ENCODE data around the gene CRIP3.
"Not testable (repeated sequence)": the region's sequence is repeated elsewhere in the genome, so short reads cannot be mapped to it uniquely, and the experiment has no call there.

The CRIP3 gene

GRCh38 chr6:43308101-43308989, at the start of gene CRIP3:
TSS of gene CRIP3 (minus strand) at chr6:43308826. CDS start at chr6:43308792, 34 bp downstream.
- H3K4me3 ChIP-seq: peak within 1 kb of the TSS; percentile 67
- H3K36me3 ChIP-seq: no peaks in the 10 kb centered on the region
- H3K27me3 ChIP-seq: no peaks in the 10 kb centered on the region
- peak within 1 kb of the TSS; percentile 96 for H3K4me2 ChIP-seq
- peaks cover 12% of the 10 kb centered on the region; the same call in 1 of the 2 replicates for H4K20me1 ChIP-seq
- no peaks in the 10 kb centered on the region for H3K9me3 ChIP-seq
- peaks cover 36% of the 10 kb centered on the region for H3K4me1 ChIP-seq
- H3K9ac ChIP-seq: peak within 1 kb of the TSS; percentile 28
- H3K27ac ChIP-seq: no peak within 1 kb of the TSS; the same call in 1 of the 2 replicates
- no peak for TF ChIP-seq Cebpa-rat (IDR thresholded peaks at IDR 0.05)

DNA sequence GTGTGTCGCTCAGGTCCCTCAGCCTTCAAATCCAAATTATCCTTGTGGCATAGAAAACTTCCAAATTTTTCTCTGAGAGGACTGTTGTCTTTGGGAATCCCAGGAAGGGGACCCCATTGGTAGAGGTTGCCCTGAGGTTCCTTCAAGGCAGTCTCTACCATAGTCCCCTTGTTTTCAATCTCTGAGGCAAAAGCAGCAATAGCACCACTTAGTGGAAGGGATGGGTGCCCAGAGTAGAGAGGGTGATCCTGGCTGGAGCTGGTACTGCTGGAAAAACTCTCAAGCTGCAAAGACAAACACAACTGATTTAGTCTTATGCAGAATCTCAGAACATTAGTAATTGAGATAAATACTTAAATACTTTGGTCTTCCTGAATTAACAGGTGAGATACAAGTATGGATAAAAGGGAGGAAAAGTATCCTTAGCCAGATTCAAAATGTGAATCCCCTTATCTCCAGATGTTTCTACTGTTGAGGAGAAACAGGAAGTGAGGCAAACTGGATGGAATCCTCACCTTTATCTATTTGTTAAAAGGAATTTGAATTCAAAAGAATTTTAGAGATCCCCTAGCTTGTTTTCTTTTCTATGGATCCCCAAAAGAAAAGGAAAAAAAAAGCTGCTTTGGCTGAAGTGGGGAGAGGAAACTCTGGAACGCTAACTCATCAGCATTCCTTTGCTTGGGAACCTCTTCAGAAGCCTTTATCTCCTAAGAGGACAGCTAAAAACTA, 47.4 kb upstream of the CRIP3 start:
- no peak overlapping the region for H3K27ac ChIP-seq

GRCh38 chr6:43351951-43352350, 43.3 kb upstream of the CRIP3 start:
- peaks cover 18% of the 10 kb centered on the region; the same call in 1 of the 2 replicates for H4K20me1 ChIP-seq
- H3K4me3 ChIP-seq, H3K9me3 ChIP-seq, H3K27me3 ChIP-seq, H3K27ac ChIP-seq, H3K4me2 ChIP-seq, H3K4me1 ChIP-seq, H3K9ac ChIP-seq: not testable (repeated sequence)
- H3K36me3 ChIP-seq: peaks cover 87% of the 10 kb centered on the region

More for the DNA sequence above, 47.4 kb upstream of the CRIP3 start:
- Histone ChIP-seq H4K20me1 (peaks cover 49% of the 10 kb centered on the region), H3K4me3 (no peak overlapping the region), H3K9ac (no peak overlapping the region), H3K9me3 (no peaks in the 10 kb centered on the region), H3K27me3 (no peaks in the 10 kb centered on the region), H3K36me3 (peaks cover 89% of the 10 kb centered on the region), H3K4me1 (no peaks in the 10 kb centered on the region), H3K4me2 (no peak overlapping the region)
- TF ChIP-seq Cebpa-rat (IDR thresholded peaks at IDR 0.05): no peak

GRCh38 chr6:43347444-43347843, 38.8 kb upstream of the CRIP3 start:
- Histone ChIP-seq H3K4me2 (no peak overlapping the region), H3K4me1 (no peaks in the 10 kb centered on the region), H3K4me3 (no peak overlapping the region), H3K27me3 (no peaks in the 10 kb centered on the region), H4K20me1 (0 out of 2 replicates have a peak, but pooled peaks cover 5% of the 10 kb centered on the region), H3K36me3 (peaks cover 93% of the 10 kb centered on the region), H3K9ac (no peak overlapping the region), H3K27ac (no peak overlapping the region), H3K9me3 (no peaks in the 10 kb centered on the region)
- TF ChIP-seq Cebpa-rat (IDR thresholded peaks at IDR 0.05): no peak

GRCh38 chr6:43347021-43347420, 38.4 kb upstream of the CRIP3 start:
- H3K9me3 ChIP-seq: no peaks in the 10 kb centered on the region
- H3K27me3 ChIP-seq: no peaks in the 10 kb centered on the region
- H3K36me3 ChIP-seq: peaks cover 93% of the 10 kb centered on the region
- H3K9ac ChIP-seq: no peak overlapping the region
- no peaks in the 10 kb centered on the region for H3K4me1 ChIP-seq
- no peak for TF ChIP-seq Cebpa-rat (IDR thresholded peaks at IDR 0.05)
- H3K4me3 ChIP-seq: no peak overlapping the region
- no peak overlapping the region for H3K4me2 ChIP-seq
- H3K27ac ChIP-seq: no peak overlapping the region
- H4K20me1 ChIP-seq: 0 out of 2 replicates have a peak, but pooled peaks cover 6% of the 10 kb centered on the region

GRCh38 chr6:43346243-43346642, 37.6 kb upstream of the CRIP3 start:
- not testable (repeated sequence) for H3K4me1 ChIP-seq, H3K4me3 ChIP-seq, H3K9me3 ChIP-seq, H3K27ac ChIP-seq, H3K27me3 ChIP-seq, H4K20me1 ChIP-seq, H3K4me2 ChIP-seq, H3K9ac ChIP-seq
- peaks cover 95% of the 10 kb centered on the region for H3K36me3 ChIP-seq

DNA sequence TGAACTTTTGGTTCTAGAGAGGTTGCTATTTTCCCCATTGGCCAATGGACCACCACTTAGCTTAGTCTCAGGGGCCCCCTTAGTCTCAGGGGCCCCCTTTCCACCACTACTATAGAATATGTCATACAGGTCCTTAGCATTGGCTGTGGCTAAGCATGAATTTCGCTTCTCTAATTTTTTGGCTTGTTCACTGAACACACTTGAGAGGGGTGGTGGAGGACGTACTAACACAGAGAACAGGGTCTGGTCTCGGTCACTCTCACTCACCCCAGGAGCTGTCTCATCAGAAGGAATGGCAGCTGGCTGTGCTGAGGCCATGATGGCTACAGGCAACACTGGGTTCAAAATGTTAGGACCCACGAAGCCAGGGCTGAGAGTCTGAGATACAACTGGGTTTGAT, 30.5 kb upstream of the CRIP3 start:
- no peak overlapping the region for H3K4me2 ChIP-seq
- no peak overlapping the region for H3K27ac ChIP-seq
- H4K20me1 ChIP-seq: 0 out of 2 replicates have a peak, but pooled peaks cover 6% of the 10 kb centered on the region
- no peak for TF ChIP-seq Cebpa-rat (IDR thresholded peaks at IDR 0.05)
- no peaks in the 10 kb centered on the region for H3K4me1 ChIP-seq
- peaks cover 73% of the 10 kb centered on the region for H3K36me3 ChIP-seq
- no peak overlapping the region for H3K4me3 ChIP-seq
- H3K9me3 ChIP-seq: no peaks in the 10 kb centered on the region
- no peaks in the 10 kb centered on the region for H3K27me3 ChIP-seq
- H3K9ac ChIP-seq: no peak overlapping the region

DNA sequence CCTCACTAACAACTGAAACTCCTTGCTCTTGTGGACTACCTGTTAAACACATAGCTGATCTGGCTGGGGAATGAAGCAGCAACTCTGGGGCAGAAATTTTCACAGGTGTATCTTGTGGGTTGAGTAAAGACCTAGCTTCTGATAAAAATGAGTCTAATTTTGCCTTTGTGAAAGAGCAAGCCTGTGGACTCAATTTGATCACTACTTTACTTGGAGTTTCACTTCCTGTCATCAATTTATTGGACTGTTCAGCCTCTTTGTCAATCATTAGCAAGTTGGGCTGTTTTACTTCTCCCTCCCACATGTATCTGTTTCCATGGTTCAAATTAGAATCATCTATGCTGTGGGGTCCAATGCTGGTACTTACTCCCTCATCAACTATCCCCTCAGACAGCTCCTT, 29.6 kb upstream of the CRIP3 start:
- no peak for TF ChIP-seq Cebpa-rat (IDR thresholded peaks at IDR 0.05)
- Histone ChIP-seq H3K4me3 (no peak overlapping the region), H3K4me1 (no peaks in the 10 kb centered on the region), H4K20me1 (0 out of 2 replicates have a peak, but pooled peaks cover 6% of the 10 kb centered on the region), H3K9ac (no peak overlapping the region), H3K9me3 (no peaks in the 10 kb centered on the region), H3K27me3 (no peaks in the 10 kb centered on the region), H3K36me3 (peaks cover 63% of the 10 kb centered on the region), H3K4me2 (no peak overlapping the region), H3K27ac (no peak overlapping the region)

- no peaks in the 10 kb centered on the region for H3K4me1 ChIP-seq
- H3K36me3 ChIP-seq: peaks cover 45% of the 10 kb centered on the region
- no peaks in the 10 kb centered on the region for H3K9me3 ChIP-seq
- H4K20me1 ChIP-seq: no peaks in the 10 kb centered on the region
- no peak overlapping the region for H3K4me2 ChIP-seq
- H3K27me3 ChIP-seq: no peaks in the 10 kb centered on the region
- no peak overlapping the region for H3K4me3 ChIP-seq
- TF ChIP-seq Cebpa-rat (IDR thresholded peaks at IDR 0.05): no peak
- no peak overlapping the region for H3K9ac ChIP-seq
- no peak overlapping the region for H3K27ac ChIP-seq
Measured at GRCh38 chr6:43336382-43336781, 27.8 kb upstream of the CRIP3 start.

- Histone ChIP-seq H4K20me1 (no peaks in the 10 kb centered on the region), H3K27me3 (no peaks in the 10 kb centered on the region), H3K36me3 (peaks cover 36% of the 10 kb centered on the region), H3K4me3 (no peak overlapping the region), H3K4me1 (no peaks in the 10 kb centered on the region), H3K9ac (no peak overlapping the region), H3K9me3 (no peaks in the 10 kb centered on the region), H3K4me2 (no peak overlapping the region), H3K27ac (no peak overlapping the region)
- no peak for TF ChIP-seq Cebpa-rat (IDR thresholded peaks at IDR 0.05)
Measured at GRCh38 chr6:43335469-43335868, 26.8 kb upstream of the CRIP3 start.
